Hepatocyte (in vitro differentiated cells): ENCODE data around the gene ZNF829.

ENCODE experiments used
- CTCF ChIP-seq: fragments of 200-600 bp; sonication (generic); IDR thresholded peaks from 2 replicates; pipeline ENCODE4 v1.5.1; 2016; ENCODE audit warnings: antibody characterized with exemption, mild to moderate bottlenecking; ENCODE audit not compliant: poor library complexity
- EZH2phosphoT487 ChIP-seq: fragments of 200-600 bp; sonication (generic); IDR thresholded peaks from one replicate; pipeline ENCODE4 v1.6.1; 2018; ENCODE audit warnings: antibody characterized with exemption, mild to moderate bottlenecking, low read depth, moderate library complexity; ENCODE audit not compliant: unreplicated experiment, severe bottlenecking

- TF ChIP-seq CTCF, result no peak
- no peak for TF ChIP-seq EZH2phosphoT487
Measured at GRCh38 chr19:36918090-36918489, 2.0 kb upstream of the ZNF829 start.
